ENCODE results near the gene TRERF1. TPM values are rescaled to one million over a fixed set of nuclear protein-coding genes. Genes with fewer than 3 reads are reported as not detected.
"Not testable (repeated sequence)": the region's sequence is repeated elsewhere in the genome, so short reads cannot be mapped to it uniquely, and the experiment has no call there.

Gene TRERF1
- total and polyA plus RNA-seq, 7 donors: 0.21 to 0.99 (median 0.44) TPM

DNA sequence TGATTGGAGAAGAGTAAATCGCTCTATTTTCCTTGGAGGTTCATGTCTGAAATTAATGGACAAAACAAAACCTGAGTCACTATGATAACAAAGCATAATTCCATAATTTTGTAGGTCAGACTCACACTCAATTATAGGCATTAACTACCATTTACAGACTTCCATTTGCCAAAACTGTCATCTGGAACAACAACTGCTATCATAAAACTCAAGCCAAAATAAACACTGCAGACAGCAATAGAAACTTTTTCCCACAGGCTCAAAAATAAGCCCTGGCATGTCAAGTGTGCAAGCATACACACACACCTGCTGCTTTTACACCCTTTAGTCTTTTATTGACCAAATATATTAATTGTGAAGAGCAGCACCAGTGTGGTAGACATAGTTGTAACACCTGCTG lies 241.2 kb downstream of the TRERF1 start:
- intact Hi-C loops (cut with DNase I): loop anchor here in 1 of 2 donors (5.0 kb wide), 1 partner anchor 133 kb away; no protein-coding TSS in a partner anchor
- DNase-seq: no peak
- Histone ChIP-seq H3K27me3 (ENCODE audit: insufficient read depth in 3 of 3, low read length in 2 of 3) (no peaks in the 10 kb centered on the region), H3K4me1 (no peaks in the 10 kb centered on the region), H3K4me3 (no peak overlapping the region), H3K9me3 (no peaks in the 10 kb centered on the region), H3K36me3 (ENCODE audit: insufficient read depth in 1 of 2, low read depth in 1 of 2) (peaks cover 13 to 86% of the 10 kb centered on the region in 2 donors), H3K27ac (no peak overlapping the region)
- no peak for TF ChIP-seq CTCF (IDR thresholded peaks at IDR 0.05)
- no CpG with 5 or more reads among the region's 1 CpG for WGBS, 3 donors
- no peak for ATAC-seq

- H3K27ac ChIP-seq; H3K4me3 ChIP-seq; H3K27me3 ChIP-seq (ENCODE audit: insufficient read depth in 3 of 3, low read length in 2 of 3); DNase-seq; intact Hi-C loops (cut with DNase I); H3K9me3 ChIP-seq; ATAC-seq; H3K4me1 ChIP-seq: not testable (repeated sequence)
- H3K36me3 ChIP-seq (ENCODE audit: insufficient read depth in 1 of 2, low read depth in 1 of 2): peaks cover 10 to 92% of the 10 kb centered on the region in 2 donors
- 81 to 90% (median 87%) methylated on average over 2 of the region's 2 CpGs for WGBS, 3 donors
These were observed 244.2 kb downstream of the TRERF1 start for GRCh38 chr6:42207559-42207958.

GRCh38 chr6:42204768-42205282 lies 246.9 kb downstream of the TRERF1 start:
- Histone ChIP-seq H3K36me3 (ENCODE audit: insufficient read depth in 1 of 2, low read depth in 1 of 2) (peaks cover 3 to 73% of the 10 kb centered on the region in 2 donors), H3K4me1 (no peaks in the 10 kb centered on the region), H3K9me3 (no peaks in the 10 kb centered on the region), H3K27me3 (ENCODE audit: insufficient read depth in 3 of 3, low read length in 2 of 3) (no peaks in the 10 kb centered on the region), H3K4me3 (no peak overlapping the region), H3K27ac (no peak overlapping the region)
- DNase-seq (no peak), ATAC-seq (no peak)
- WGBS, 3 donors: 94 to 97% (median 96%) methylated on average over 4 of the region's 4 CpGs
- intact Hi-C loops (cut with DNase I): no loop called here
- TF ChIP-seq CTCF (IDR thresholded peaks at IDR 0.05): no peak

GRCh38 chr6:42203183-42203582 lies 248.5 kb downstream of the TRERF1 start:
- TF ChIP-seq CTCF (IDR thresholded peaks at IDR 0.05): no peak
- intact Hi-C loops (cut with DNase I): no loop called here
- H3K4me1 ChIP-seq: no peaks in the 10 kb centered on the region
- H3K4me3 ChIP-seq: no peak overlapping the region
- WGBS, 3 donors: 82 to 93% (median 85%) methylated on average over 3 of the region's 3 CpGs
- no peak for DNase-seq
- H3K9me3 ChIP-seq: no peaks in the 10 kb centered on the region
- peaks cover 3 to 57% of the 10 kb centered on the region in 2 donors for H3K36me3 ChIP-seq (ENCODE audit: insufficient read depth in 1 of 2, low read depth in 1 of 2)
- H3K27me3 ChIP-seq (ENCODE audit: insufficient read depth in 3 of 3, low read length in 2 of 3): no peaks in the 10 kb centered on the region
- ATAC-seq: no peak
- no peak overlapping the region for H3K27ac ChIP-seq

- intact Hi-C loops (cut with DNase I); H3K27ac ChIP-seq; H3K4me1 ChIP-seq; ATAC-seq; DNase-seq; H3K9me3 ChIP-seq; H3K27me3 ChIP-seq (ENCODE audit: insufficient read depth in 3 of 3, low read length in 2 of 3); H3K4me3 ChIP-seq: not testable (repeated sequence)
- 50 to 77% (median 55%) methylated on average over 13 of the region's 13 CpGs for WGBS, 3 donors
- peaks cover 0 to 48% of the 10 kb centered on the region in 2 donors for H3K36me3 ChIP-seq (ENCODE audit: insufficient read depth in 1 of 2, low read depth in 1 of 2)
These were observed 249.4 kb downstream of the TRERF1 start for GRCh38 chr6:42202131-42202915.
